Adrenal gland (tissue), 5 donors: ENCODE results near the gene PACRGL.

Experiments
- CTCF ChIP-seq, 6 experiments: fragments of 450-650 bp in 4 of 6; fragments of 200-600 bp in 2 of 6; sonication (generic) in 1 of 6; IDR thresholded peaks; 1 replicate in 5 of 6; 2 replicates in 1 of 6; pipeline versions ENCODE4 v1.5.1 to v1.8.0; 2016 to 2021; ENCODE audit warnings: antibody characterized with exemption in 6 of 6, mild to moderate bottlenecking in 2 of 6, moderate library complexity in 1 of 6
- POLR2A ChIP-seq, 2 donors: fragments of 450-650 bp; IDR thresholded peaks; one replicate each; pipeline ENCODE4 v1.6.1; 2017; ENCODE audit warnings: antibody characterized with exemption in 2 of 2, mild to moderate bottlenecking in 2 of 2, moderate library complexity in 1 of 2
- donor health status: DM: no; HTN: no; CAD: no.

- TF ChIP-seq CTCF (IDR thresholded peaks at IDR 0.05): no peak
- no peak for TF ChIP-seq POLR2A (IDR thresholded peaks at IDR 0.05)
Observed at GRCh38 chr4:20778896-20779295, 78.6 kb downstream of the PACRGL start.
